ENCODE results near the gene TXNL4A. TPM values are rescaled to one million over a fixed set of nuclear protein-coding genes. Genes with fewer than 3 reads are reported as not detected.

The TXNL4A gene
- total RNA-seq, 4 donors from 2014 or later, result 20.8 to 43.2 (median 32.5) TPM

DNA sequence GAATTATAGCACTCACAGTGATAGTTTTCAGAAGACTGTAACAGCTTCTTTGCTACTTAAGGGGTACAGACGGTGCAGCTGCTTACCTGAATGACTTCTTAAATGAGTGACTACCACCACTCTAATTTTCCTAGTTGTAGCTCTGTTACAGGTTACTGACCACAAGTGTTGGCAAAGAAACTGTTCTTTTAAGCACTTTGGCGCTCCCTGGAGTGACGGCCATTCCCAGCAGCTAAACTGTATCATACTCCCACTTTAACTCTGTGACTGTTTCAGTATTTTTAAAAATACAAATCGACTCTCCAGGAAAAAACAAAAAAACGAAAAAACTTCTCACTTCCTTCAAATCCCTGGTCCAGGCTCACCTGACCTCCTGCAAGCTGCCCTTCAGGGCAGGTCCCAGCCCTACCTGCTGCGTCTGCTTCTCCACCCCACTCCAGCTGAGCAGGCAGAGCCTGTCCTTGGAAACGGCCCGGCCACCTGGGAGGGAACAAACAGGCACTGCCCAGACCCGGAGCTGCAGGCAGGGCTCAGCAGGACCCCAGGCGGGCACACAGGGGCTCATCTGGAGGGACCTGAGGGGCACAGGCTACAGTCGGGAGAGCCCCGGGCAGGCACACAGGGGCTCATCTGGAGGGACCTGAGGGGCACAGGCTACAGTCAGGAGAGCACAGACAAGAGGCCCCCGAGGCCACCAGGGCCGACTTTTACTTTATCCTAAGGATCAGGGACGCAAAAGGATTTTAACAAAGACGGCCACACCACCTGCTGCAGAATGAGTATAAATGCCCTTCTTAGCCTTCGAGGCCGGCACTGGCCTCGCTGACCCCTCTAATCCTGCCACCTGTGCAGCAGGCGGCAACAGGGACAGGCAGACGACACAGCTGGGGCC lies 61.4 kb downstream of the TXNL4A start:
- Histone ChIP-seq H3K27me3 (no peaks in the 10 kb centered on the region), H3K9me3 (peaks cover 0 to 35% (median 27%) of the 10 kb centered on the region in 3 donors), H3K4me3 (no peak overlapping the region), H3K4me1 (peaks cover 0 to 11% (median 0%) of the 10 kb centered on the region in 3 donors), H3K27ac (no peak overlapping the region), H3K36me3 (peaks cover 7 to 87% (median 7%) of the 10 kb centered on the region in 3 donors)
- DNase-seq, result no peak
- intact Hi-C loops (cut with DNase I), result no loop called here
- 82 to 85% methylated on average over 6 to 8 of the region's 21 CpGs for WGBS, 2 donors
- TF ChIP-seq CTCF (IDR thresholded peaks at IDR 0.05), result no peak

DNA sequence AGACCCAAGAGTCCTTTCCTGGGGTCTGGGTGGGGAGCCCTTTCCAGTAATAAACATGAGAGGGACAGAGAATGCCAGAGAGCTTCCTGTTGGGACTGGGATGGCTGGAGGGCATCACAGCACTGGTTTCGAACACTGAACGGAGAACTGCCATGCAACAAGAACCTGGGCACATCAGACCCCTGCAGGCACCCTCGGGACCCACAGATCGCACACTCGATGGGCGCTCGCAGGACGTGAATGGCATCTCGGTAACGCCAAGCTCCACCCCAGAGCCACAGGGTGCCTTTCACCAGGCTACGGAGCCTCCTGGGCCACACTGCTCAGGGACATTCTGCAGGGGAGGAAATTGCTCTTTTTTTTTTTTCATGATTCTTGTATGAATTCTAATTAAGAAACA lies 62.1 kb downstream of the TXNL4A start:
- WGBS, 2 donors, result 70 to 97% methylated on average over 6 to 8 of the region's 11 CpGs
- H3K27ac ChIP-seq, result no peak overlapping the region
- DNase-seq, result no peak
- intact Hi-C loops (cut with DNase I), result no loop called here
- peaks cover 0 to 11% (median 0%) of the 10 kb centered on the region in 3 donors for H3K4me1 ChIP-seq
- H3K9me3 ChIP-seq, result peaks cover 0 to 28% (median 21%) of the 10 kb centered on the region in 3 donors
- peaks cover 7 to 84% (median 7%) of the 10 kb centered on the region in 3 donors for H3K36me3 ChIP-seq
- TF ChIP-seq CTCF (IDR thresholded peaks at IDR 0.05) (no peak), POLR2A (IDR thresholded peaks at IDR 0.05) (no peak)
- H3K4me3 ChIP-seq, result no peak overlapping the region
- no peaks in the 10 kb centered on the region for H3K27me3 ChIP-seq

DNA sequence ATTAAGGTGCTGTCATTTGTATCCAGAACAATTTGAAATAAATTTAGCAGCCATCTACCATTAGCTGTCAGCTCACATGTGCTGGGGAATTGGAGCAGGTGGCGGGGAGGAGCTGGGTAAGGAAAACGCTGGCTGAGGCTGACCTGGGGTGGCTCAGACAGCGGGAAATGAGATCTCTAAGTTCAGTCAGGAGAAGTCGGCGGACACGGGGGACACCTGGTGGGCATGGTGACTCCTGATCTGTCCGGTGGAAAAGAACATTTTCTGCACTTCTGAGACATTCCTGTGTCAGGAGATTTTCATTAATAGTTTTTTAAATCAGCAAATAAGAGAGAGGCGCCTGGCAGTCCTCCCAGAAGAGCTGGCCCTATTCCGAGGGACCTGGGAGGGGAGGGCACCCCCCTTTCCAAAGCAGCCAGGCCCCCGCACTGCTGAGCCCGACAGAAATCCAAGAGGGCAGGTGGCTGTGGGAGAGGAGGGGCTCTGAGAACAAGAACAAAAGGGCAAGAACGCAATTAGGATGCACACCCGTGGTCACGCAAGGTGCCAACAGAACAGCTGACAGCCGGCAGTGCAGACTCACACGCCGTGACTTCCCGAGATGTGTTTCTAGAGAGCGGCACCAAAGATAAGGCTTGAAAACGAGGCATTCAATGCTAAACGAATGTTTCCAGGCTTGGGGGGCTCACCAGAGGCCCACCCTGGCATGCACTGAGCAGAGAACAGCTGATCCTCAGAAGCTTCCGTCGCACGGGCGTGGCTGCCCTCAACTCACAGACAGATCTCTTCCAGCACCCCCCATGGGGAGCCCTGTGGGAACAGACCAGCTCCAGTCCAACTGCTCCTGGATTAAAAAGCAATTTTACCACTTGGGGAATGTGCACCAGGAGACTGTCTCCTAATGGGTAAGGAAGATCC lies 63.3 kb downstream of the TXNL4A start:
- intact Hi-C loops (cut with DNase I), result no loop called here
- DNase-seq, result no peak
- WGBS, 2 donors, result 82 to 89% methylated on average over 11 to 19 of the region's 25 CpGs

DNA sequence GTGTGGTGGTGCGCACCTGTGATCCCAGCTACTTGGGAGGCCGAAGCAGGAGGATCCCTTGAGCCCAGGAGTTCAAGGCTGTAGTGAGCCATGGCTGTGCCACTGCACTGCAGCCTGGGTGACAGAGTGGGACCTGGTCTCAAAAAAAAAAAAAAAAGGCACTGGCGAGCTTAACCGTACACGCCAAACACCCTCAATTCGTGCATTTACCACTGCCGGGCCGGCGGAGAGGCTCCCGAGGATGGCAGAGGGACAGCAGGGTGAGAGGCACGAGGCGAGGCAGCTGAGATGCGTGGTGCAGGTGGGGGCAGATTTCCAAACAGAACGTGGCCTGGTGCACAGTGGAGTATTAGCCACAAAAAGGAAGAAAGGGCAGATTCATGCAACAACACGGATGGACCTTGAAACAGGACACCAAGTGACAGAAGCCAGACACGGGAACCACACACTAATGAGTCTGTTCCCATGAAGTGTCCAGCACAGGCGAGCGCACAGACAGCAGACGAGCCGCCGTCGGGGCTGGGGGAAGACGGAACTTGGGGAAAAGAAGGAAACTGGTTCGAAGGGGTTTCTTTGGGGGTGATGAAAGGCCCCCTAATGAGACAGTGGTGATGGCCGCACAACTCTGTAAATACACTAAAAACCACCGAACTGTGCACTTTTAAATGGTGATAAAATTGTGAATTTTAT lies 64.3 kb downstream of the TXNL4A start:
- Histone ChIP-seq H3K4me3 (no peak overlapping the region), H3K4me1 (peaks cover 0 to 11% (median 0%) of the 10 kb centered on the region in 3 donors), H3K27ac (no peak overlapping the region), H3K36me3 (peaks cover 3 to 73% (median 9%) of the 10 kb centered on the region in 3 donors), H3K9me3 (peaks cover 0 to 7% (median 2%) of the 10 kb centered on the region in 3 donors), H3K27me3 (no peaks in the 10 kb centered on the region)
- no peak for TF ChIP-seq CTCF (IDR thresholded peaks at IDR 0.05)
- TF ChIP-seq POLR2A (IDR thresholded peaks at IDR 0.05), result no peak
- intact Hi-C loops (cut with DNase I), result no loop called here
- WGBS, 2 donors, result 90 to 95% methylated on average over 24 to 26 of the region's 26 CpGs
- no peak for DNase-seq

More for the DNA sequence above, 63.3 kb downstream of the TXNL4A start:
- H3K9me3 ChIP-seq, result peaks cover 0 to 17% (median 13%) of the 10 kb centered on the region in 3 donors
- peaks cover 0 to 11% (median 0%) of the 10 kb centered on the region in 3 donors for H3K4me1 ChIP-seq
- no peaks in the 10 kb centered on the region for H3K27me3 ChIP-seq
- no peak for TF ChIP-seq POLR2A (IDR thresholded peaks at IDR 0.05)
- TF ChIP-seq CTCF (IDR thresholded peaks at IDR 0.05), result no peak
- no peak overlapping the region for H3K27ac ChIP-seq
- H3K4me3 ChIP-seq, result no peak overlapping the region
- H3K36me3 ChIP-seq, result peaks cover 7 to 81% (median 7%) of the 10 kb centered on the region in 3 donors

All from esophagus squamous epithelium (tissue), 5 donors.